MM.1S (cell line): ENCODE results near the gene RAB3GAP2.

Experiments used
- EZH2 ChIP-seq: fragments of 300-600 bp; sonication (generic); optimal IDR thresholded peaks from 2 replicates; pipeline ENCODE3; 2017; ENCODE audit warnings: low read depth, mild to moderate bottlenecking, antibody characterized with exemption, low read length, mixed read lengths
- TF ChIP-seq, protein P1 (sequence below): fragments of 300-600 bp; sonication (generic); IDR thresholded peaks from 2 replicates; pipeline ENCODE4 v1.5.1; 2016; ENCODE audit warnings: antibody characterized with exemption, low read length, mixed read lengths

DNA sequence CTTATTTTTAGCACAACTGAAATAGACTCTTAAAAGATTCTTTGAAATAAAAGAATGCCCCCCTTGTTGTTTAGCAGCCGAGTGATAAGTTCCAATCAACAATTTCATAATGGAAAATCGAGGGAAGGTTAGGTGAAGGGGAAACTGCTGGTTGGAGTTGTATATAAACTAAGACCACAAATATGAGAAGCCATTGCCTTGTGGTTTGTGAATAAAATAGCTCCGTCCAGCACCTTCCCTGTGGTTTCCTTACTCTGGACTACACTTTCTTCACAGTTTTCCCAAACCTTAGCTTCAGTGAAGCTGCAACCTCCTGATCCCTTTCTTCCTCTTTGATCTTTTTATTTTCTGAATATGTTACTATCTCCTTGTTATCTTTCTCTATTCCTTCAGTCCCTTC, 6.7 kb upstream of the RAB3GAP2 start:
- TF ChIP-seq, protein P1, sequence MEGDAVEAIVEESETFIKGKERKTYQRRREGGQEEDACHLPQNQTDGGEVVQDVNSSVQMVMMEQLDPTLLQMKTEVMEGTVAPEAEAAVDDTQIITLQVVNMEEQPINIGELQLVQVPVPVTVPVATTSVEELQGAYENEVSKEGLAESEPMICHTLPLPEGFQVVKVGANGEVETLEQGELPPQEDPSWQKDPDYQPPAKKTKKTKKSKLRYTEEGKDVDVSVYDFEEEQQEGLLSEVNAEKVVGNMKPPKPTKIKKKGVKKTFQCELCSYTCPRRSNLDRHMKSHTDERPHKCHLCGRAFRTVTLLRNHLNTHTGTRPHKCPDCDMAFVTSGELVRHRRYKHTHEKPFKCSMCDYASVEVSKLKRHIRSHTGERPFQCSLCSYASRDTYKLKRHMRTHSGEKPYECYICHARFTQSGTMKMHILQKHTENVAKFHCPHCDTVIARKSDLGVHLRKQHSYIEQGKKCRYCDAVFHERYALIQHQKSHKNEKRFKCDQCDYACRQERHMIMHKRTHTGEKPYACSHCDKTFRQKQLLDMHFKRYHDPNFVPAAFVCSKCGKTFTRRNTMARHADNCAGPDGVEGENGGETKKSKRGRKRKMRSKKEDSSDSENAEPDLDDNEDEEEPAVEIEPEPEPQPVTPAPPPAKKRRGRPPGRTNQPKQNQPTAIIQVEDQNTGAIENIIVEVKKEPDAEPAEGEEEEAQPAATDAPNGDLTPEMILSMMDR: no peak
- TF ChIP-seq EZH2: no peak
